Stimulated activated CD4-positive, alpha-beta T cell treated with anti-CD3 and anti-CD28 coated beads, Interleukin-1b, Interleukin-23, amount 100 ng/mL, for 1 hour (primary cell): Measurements from ENCODE around the gene LAMA1.

Experiments
- DNase-seq, 2 donors: peaks; one replicate each; pipeline ENCODE4 v3.0.0-alpha.2; 2020; ENCODE audit warnings: low read depth in 2 of 2

The LAMA1 gene

DNA sequence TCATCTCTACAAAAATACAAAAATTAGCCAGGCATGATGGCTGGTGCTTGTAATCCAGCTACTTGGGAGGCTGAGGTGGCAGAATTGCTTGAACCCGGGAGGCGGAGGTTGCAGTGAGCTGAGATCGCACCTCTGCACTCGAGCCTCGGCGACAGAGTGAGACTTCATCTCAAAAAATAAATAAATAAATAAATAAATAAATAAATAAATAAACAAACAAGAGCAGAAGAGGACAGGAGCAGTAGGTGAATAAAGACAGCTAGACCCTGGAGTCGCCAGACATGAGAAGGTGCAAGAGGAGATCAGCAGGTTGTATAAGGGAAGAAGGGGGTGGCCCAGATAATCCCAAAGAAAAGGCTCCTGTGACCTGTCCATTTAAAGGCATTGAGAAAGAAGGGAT, 12.3 kb downstream of the LAMA1 start:
- DNase-seq, result no peak

DNA sequence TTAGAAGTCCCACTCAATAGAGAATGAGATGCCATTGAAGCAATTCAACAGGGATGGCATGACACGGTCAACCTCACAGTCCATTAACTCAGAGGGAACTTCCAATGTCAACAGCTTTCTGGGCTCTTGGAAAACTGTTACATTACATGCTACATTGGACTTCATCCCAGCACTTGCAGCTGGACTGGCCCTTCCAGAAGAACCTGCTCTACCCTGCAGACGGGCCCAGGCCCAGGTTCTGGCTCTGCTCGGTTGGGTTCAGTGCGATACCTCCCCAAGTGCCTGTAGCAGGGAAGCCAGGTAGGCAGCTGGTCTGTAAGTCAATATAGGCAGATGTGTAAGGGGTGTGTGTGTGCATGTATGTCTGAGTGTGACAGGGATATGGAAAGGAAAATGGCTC, 12.9 kb downstream of the LAMA1 start:
- no peak for DNase-seq

DNA sequence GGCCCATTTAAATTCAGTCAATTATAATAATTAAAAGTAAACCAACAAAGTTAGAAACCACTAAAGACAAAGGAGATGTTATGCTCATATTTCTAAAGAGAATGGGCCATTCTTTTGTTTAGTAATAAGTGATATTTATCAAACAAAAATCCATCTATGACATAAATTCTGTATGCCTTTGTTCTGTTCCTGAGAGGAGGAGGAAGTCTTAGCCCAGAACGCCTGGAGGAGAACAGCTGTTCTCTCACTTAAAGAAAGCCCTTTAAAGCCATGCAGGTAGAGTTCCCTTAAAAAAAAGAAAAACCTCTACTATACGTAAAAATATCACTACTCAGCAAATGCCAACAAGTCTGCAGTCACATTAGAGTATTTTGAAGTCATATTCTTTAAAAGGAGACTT, 15.5 kb downstream of the LAMA1 start:
- no peak for DNase-seq

DNA sequence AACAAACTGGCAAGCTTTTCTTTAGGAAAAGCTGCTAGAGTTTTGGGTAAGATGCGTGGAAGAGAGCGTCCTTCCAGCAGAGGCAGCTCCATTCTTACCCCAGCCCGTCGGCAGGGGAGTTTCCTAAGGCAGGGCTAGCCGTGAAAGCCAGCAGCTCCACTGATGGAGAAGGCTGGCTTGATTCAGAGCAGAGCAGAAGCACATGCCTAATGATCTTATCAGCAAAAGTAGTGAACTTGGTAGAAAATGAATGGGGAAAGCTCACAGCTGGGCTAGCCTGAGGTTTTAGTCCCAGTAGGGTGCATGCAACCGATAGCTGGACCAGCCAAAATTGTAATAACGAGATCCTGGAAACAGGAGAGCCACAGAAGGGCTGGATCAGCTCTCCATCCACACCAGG, 20.8 kb downstream of the LAMA1 start:
- DNase-seq, result no peak

DNA sequence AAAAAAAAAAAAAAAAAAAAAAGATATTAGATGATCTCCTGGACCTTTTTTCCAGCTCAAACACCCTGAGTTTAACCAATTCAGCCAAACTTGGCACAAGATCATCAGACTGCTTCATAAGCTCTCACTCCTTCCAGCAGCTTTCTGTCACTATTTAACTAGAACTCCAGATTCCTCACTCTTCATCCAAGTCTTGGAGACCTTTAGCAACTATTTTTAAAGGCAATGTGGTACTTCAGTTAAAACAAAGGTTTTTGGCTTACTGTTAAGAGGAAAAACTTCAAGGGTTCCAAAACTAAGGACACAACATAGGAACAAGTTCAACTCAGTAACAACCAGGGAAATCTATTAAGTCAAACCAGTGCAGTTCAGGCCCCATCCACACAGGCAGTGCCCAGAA, 23.2 kb downstream of the LAMA1 start:
- no peak for DNase-seq

DNA sequence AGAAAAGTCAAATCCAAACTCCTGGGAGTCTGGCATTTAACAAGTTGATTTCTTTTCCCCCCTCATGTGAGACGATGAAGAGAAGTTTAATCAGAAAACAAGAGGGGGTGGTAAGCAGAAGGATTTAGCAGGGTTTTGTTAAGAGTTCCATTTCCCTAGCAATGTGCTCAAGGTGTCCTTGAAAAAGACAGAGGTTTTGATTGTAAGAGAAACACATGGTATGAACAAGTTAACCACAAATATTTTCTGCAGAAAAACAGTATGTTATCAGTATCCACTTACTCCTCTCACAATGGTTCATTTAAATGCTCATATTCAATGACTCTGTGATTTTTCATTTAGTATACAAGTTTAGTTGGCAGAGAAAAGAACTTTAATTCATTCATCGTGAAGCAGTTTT, 26.8 kb downstream of the LAMA1 start:
- no peak for DNase-seq

DNA sequence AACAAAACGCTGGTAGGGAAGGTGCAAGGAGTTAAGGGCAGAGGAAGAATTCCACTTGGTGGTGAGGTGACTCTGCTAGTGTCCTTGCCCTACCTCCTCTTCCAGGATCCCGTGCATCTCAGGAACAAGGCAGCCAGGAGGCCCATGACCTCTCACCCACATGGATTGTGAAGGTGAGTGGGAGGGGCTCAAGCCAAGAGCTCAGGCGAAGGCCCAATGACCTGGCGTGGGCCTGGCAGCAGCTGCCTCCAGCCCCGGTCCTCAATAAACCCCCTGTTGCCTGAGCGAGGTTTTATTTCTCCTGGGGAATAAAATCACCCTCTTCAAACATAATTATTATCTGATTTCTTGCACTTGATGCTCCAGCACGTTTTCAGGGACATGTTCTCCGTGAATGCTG, 28.2 kb downstream of the LAMA1 start:
- no peak for DNase-seq

DNA sequence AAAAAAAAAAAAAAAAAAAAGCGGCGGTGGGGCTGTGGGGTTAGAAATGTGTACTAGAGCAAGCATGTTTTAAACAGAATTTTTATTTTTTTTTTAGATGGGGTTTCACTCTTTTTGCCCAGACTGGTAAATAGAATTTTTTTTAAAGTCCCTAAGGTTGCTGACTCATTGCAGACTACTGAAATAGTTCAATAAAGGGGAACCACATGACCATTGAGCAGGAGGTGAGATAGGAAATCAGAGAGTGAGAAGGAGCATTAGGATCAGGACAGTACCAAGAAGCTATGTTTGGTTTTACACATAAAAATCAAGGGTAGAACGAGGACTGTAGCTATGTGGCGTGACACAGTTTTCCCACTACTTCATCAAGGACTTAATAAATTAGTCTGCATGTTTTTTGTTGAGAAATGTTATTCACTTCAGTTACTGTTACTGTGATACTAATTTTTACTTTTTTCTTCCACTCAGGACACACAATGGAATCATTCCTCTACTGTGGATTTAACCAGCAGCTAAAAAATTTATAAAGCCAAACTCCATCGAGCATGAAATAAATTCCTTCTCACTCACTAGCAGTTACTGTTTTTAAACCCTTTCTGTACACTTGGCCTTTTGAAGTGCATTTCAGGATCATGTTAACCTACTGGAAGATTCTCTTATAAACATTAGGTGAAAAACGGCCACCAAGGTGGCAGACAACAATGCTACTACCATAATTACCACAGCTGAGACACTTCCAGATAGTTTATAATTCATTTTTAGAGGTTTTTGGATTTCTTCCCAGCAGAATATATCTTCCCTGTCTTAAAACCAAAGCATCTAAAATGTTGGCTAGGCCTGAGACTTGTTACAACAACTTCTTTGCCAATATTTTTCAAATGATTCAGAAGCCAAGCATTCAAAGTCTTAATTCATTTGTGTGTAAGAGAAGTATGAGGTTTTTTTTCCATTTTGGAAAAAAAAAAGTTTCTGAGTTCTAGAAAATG, 33.2 kb downstream of the LAMA1 start:
- DNase-seq, result no peak

DNA sequence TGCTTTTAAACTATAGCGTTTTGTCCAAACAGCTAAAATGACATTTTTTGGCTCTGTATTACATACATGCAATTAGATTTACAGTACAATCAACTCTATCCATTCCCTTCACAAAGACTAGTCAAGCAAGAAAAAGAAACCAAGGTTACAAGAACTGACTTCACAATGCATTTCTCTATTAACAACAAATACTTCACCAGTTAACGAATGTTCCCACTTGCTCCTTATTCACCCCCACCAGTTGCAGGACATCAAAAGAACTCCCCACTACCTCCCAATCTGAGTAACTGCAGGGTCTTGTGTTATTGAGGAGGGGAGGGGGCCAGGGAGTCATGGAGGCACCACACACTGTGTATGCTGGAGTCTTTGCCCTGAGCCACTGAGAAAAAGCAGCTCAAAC, 34.9 kb downstream of the LAMA1 start:
- DNase-seq, result no peak

DNA sequence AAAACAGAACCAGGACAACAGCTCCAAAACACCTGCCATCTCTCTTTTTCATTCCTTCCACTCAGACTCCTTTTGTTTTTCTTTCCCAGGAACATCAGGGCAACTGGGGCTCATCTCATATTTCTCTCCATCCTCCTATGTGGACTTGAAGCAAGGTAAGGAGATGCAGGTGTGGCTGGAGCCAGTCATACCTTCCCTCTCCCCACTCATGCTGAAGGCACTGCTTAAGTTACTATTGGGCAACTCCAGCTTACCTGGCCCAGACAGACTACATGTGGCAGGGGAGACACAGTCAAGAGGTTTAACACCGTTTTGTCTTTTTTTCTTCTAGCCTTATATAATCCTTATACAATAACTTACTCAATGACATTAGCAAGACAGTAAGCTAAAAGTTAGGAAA, 38.4 kb downstream of the LAMA1 start:
- DNase-seq, result no peak

DNA sequence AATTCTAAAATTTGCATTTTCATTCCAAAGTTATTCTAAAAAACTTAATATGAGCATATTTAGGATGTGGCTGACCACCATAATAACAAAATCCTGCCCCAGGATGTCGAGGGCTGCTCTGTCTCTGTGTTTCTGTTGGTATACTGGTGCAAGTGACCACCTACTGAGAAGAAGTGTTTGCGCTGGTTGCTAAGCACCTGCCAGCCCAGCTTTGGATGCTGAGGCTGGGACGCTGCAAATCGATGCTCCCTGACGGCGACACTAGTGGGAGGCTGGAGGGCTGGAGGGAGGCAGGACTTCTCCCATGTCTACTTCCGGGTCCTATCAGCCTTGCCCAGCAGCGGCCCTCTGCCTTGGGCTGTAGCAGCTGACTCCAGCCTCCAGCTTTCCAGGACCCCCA, 45.0 kb downstream of the LAMA1 start:
- DNase-seq, result no peak

DNA sequence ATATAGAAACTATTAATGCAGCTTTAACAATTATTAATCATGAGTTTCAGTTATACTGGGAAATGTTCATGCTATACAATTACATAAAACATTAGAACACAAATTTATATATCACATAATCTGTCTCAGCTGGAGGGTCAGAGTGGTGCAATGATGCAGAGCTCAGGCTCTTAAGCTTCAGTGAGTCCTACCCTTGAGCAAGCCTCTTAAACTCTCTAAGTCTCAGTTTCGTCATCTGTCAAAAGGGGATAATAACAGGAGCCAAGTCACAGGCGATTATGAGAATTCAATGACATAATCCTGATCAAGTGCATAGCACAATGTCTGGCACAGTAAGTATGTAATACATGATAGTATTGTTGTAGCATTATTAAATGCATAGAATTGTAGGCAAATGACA, 46.0 kb downstream of the LAMA1 start:
- DNase-seq, result no peak

DNA sequence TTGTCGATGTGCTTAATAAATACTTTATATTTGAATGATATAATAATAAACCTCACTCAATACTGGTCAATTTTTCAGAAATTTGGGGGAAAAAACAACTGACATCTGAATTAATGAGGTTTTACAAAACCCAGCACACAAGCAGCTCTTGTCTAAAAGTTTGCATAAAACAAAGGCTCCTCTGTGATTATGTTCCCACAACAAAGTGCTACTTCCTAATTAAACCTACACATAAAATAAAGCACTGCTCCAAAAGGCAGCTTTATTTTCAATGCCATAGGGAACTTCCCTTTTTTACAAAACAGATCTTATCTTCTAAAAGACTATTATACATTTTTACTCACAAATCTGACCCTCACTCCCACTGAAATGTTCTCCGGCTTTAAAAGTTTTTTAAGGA, 47.1 kb downstream of the LAMA1 start:
- DNase-seq, result no peak

DNA sequence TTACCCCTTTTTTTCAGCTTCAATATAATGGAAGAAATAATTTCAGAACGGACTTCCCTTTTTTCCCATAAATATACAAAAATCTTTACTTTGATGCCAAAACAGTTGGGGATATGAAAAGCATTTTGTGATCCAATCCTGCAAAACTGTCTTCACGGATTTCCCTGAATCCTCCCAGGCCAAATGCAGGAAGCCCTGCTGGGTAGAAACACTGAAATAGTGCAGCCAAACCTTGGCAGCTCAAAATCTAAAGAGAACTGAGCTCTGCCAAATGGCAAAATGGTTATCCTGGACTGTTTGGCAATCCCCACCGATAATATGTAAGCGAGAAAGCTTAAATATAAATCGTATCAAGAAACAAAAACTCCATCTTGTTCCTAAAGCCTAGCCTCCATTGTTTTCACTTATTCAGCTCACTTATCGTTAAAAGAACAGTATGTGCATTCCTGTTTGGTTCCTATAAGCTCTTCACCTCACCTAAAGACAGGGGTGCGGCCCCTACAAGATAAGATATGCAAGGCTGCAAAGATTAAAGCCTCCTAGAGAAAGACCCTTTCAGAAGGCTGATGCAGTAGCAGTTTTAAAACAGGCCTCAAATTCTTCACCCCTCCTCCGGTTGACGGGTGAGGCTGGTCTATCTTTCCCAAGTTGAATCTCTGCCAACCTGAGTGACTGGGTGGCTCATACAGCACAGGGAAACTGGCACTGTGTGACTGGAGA, 48.6 kb downstream of the LAMA1 start:
- no peak for DNase-seq

DNA sequence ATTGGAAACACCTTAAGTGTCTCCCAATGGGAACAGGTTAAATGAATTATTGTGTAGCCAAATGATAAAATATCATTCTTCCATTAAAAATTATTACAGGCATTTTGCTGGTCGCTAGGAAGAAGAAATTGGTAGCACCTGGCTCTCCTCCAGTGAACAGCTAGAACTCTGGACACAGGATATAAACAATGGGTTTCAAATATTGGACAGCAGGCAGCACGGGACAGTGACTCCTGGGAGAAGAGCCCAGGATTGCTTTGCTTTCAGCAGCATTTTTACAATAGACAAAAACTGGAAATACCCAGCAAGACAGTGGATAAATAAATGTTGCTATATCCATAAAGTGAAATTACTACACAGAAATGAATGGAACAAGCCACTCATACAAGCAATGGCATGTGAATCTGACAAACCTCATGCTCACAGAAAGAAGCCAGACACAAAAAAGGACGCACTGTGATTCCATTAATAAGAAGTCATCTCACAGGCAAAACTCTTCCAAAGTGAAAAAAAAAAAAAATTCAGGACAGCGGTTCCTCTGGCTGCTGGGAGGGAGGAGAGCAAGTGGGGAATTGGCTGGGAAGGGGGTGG, 50.5 kb downstream of the LAMA1 start:
- DNase-seq, result no peak

DNA sequence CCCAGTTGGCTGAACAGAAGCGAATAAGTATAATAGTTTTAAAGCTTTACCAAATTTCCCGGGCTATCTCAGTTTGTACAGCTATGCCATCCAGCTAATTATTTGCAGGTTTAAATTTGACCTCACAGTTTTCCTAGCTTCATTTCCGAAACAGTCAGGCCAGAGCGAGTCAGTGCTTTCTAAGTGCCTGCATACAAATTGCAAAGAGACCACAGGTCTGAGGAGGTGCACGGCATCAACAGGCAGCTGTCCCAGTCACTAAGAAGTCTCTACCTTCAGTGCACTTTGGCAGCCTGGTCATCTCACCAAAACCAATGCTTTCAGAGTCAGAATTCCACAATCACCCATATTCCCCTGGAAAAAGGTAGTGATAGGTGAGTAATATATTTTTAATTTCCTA, 51.9 kb downstream of the LAMA1 start:
- DNase-seq, result no peak

DNA sequence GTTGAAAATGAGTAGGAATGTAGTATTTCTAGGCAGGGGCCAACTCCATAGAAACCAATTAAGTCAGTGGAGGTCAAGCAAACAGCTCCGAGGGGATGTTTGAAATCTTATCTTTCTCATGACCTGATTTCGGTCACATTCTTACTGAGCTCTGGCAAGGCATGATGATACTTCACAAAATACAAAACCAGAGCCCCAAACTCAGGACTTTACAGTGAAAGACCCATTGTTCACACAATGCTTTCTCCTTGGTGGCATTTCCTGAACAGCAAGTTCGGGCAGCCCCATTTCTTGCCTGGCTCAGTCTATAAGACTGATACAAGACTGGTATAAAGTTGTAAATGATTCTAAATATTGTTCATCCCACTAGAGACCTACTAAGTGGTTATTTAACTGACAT, 53.3 kb downstream of the LAMA1 start:
- DNase-seq, result no peak

DNA sequence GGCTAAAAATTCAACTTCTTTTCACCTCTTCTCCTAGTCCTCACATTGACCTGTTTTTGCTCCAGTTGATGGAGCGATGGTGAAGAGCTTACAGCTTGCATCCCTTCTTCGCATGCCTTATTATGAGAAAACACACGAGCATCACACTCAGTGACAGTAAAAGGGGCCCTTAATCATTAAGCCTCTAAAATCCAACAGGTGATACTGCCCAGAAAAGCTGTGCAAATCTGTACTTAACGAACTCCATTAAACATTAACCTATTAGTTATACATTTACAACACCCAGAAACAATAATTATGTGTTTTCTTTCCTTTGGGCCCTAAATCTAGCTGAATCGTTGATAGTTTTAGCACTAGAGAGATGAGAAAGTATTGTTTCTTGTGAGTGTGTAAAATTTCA, 54.8 kb downstream of the LAMA1 start:
- DNase-seq, result no peak

DNA sequence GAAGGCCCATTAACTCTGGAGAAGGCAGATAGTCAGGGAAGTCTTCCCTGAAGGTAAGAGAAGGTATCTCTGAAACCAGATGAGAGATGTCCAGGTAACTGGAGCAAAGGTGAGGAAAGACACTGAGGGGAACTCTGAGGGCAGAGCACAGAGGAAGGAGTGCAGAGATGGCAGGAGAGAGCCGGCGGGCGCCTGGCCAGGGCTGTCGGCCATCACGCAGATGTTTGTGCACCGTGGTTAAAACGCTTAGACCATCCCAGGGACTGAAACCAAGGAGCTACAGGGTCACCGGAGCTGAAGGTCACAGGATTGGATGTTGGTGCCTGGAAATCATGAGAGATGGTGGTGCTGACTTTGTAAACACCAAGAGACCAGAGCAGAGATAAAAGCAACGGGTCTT, 55.4 kb downstream of the LAMA1 start:
- DNase-seq, result no peak

DNA sequence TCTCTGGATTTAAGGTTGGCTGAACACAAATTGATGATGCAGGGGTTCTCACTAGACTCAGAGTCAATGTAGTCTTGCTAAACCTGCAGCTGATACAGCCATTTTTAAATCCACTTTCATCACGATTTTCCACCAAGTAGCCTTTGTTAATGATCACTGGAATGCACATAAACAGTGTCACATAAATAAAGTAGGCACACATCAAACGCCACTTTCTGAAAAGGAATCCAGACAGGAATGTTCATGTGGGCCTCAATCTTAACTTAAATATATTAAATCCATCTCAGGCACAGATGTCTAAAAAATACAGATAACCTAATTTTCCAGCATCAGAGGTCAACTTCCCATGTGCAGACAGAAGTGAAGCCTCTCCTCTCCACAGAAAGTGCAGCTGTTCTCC, 58.3 kb downstream of the LAMA1 start:
- no peak for DNase-seq

DNA sequence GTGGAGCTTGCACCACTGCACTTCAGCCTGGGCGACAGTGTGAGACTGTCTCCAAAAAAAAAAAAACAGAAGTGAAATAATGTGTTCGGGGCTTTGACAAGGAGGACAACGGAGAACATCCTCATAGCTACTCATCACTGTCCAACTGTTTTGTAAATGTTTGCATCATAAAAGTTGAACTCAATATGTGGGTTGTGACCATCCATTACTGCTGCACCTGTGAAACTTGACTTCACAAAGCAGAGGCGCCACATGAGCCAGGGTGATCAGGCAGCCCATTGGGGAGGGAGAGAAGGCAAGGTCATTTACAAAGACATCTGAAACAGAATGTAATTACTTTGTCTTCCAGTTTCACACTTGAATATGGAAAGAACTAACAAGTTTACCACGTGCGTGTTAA, 61.6 kb downstream of the LAMA1 start:
- DNase-seq, result no peak

DNA sequence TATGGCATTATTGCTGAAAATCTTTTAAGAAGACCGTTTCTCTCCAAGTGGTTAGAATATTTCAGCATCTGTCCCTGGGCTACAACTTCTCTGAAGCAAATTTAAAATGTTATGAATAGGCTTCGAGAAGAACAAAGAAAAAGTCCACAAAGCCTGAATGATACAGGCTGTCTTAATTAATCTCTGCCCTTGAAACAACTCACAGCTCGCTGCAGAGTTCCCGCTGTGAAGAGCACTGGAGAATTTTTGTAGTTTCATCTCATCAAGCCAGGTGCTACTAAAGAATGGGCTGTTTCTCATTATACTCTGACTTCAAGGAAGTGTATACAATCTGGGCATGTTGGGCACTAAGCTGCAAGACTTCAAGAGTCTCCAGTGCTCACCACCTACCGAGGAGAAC, 67.6 kb downstream of the LAMA1 start:
- no peak for DNase-seq

DNA sequence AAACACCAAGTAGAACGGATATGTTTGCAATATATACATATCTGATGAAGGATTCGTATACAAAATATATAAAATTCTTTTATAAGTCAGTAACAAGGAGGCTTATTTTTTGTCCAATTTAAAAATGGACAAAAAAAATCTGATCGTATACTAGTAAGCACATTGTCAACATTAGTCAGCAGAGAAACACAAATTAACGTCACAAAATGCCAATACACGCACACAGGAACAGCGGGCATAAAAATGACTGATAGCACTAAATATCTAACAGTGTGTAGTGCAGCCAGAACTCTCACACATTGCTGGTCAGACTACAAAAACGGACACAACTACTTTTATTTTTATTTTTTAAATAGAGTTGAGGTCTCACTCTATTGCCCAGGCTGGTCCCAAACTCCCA, 69.5 kb downstream of the LAMA1 start:
- DNase-seq, result no peak
